Activated CD8-positive, alpha-beta memory T cell treated with anti-CD3 and anti-CD28 coated beads, Interleukin-2, amount 50 U/mL, for 48 hours (primary cell): ENCODE results near the gene ITGB1BP1.
A peak's percentile ranks its signal among the peaks of the same experiment; 100 is the strongest.

ENCODE experiments used
- DNase-seq: peaks from one replicate; pipeline ENCODE4 v3.0.0-alpha.2; 2020

ITGB1BP1 gene

DNA sequence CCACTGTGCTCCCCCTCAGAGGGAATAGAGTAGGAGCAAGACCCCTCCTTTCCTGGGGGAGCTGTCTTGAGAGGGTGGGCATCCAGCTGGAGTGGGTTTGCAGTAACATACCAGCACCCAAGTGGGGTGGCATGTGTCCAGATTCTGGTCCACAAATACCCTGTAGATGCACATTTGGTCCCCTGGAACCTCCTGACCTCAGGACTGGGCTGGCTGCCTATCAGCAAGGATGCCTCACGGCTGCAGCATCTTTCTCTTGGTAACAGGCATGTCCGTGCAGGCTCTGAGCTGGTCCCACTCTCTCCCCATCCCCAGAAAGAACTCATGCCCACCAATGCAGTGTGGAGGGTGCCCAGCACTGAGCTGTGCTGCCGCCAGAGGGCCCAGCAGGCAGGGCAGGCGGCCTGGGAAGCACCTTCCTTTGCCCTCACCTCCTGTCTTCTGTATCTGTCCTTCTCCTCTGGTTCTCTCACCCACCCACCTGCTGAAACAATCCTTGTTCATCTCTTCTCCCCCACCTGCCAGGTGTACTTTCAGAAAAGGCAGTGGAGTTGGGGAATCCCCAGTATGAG is 47.4 kb downstream of the ITGB1BP1 start:
- DNase-seq: no peak

DNA sequence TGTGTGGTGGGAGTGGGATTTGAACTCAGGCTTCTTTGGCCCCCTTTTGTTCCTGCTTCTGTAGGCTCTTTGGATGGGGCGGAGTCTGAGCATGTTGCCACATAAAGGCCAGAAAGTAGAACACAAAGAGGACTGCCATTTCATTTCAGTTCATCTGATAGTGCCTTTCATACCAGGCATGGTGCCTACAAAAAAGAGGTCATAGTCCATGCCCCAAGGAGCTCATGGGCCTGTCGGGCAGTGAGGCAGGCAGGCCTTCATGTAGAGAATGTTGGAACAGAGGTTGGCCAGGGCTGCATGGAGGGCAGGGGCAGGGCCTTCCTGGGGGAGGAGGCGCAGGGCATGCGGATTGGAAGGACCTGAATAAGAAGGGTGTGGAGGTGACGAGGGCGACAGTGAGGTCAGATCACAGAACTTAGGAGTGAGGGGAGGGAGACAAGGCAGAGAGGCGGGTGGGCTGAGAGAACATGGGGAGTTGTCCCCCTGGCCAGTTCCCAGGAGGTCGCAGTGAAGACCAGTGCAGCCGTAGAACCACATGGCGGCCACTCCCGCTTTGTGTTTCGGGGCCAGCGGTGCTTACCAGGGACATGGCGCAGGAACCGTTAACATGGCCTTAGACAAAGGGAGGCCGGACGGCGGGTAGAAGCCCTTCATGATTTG is 49.1 kb downstream of the ITGB1BP1 start:
- no peak for DNase-seq

DNA sequence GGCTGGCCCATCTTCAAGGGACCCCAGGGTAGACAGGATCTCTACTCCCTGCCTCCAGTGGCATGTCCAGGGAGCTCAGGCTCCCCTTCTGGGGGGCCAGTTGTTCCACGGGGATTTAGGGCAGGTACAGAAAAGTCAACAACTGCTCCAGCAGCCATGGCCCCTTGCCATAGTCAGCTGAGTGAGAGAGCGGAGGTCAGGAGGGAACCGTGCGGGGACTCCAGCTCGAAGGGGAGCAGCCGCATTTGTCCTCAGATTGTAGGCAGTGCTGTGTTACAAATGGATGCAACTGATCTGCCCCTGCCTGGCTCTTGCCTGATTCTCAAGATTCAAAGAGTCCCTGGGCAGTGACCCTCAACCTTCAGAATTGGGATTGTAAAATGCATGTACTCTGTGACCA is 49.9 kb downstream of the ITGB1BP1 start:
- DNase-seq: no peak

DNA sequence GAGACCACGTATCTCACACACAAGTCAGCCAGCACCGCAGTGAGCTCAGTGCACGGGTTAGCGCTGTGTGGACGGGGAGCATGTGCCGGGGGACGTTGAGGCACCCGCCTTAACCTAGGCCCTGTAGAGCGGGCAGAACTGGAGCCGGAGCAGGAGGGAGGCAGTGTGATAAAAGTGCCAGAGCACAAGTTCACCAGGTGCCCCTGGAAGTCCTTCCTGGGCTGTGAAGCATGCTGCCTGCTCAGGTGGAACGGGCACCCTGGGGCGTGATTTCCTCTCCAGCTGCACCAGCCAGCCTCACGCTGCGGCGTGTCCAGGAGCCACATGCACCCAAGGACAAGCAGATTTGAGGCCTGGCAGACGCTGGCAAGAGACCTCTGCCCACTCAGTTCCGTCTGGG is 50.3 kb downstream of the ITGB1BP1 start:
- no peak for DNase-seq

DNA sequence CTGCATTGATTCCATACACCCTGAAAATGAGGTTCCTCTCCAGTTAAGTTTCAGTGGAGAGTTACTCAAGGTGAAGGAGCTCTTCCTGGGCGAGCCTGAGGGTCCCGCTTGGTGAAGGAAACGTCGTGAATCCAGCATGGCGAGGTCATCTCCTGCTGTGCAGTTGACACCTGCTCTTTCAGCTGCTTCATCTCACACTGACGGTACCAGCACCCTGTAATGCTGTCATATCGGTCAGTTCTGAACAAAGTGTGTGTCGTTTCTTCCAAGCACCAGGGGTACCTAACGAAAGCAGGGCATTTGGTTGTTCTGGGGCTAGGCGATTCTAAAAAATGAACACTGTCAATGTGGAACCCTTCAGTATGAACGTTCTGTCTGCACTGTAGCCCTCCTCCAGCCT is 52.6 kb downstream of the ITGB1BP1 start:
- DNase-seq: peak; percentile 68

DNA sequence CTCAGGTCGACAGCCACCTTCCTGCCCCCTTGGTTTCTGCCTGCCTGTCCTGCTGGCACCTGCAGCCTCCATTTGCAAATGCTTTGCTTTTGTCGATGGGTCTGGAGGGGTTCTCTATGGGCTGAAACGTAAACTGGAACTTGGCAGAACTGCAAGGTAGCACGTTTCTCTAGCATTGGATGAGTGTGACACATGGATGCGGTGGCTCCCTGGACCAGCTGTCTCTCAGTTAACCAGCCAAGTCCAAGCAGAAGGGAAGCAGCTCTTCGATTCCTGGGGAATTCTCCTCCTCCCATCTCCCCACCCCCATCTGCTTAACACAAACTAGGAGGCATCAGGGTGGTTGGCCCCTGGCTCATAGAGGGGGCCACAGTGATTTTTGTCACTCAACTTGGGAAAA is 57.3 kb downstream of the ITGB1BP1 start:
- DNase-seq: no peak

DNA sequence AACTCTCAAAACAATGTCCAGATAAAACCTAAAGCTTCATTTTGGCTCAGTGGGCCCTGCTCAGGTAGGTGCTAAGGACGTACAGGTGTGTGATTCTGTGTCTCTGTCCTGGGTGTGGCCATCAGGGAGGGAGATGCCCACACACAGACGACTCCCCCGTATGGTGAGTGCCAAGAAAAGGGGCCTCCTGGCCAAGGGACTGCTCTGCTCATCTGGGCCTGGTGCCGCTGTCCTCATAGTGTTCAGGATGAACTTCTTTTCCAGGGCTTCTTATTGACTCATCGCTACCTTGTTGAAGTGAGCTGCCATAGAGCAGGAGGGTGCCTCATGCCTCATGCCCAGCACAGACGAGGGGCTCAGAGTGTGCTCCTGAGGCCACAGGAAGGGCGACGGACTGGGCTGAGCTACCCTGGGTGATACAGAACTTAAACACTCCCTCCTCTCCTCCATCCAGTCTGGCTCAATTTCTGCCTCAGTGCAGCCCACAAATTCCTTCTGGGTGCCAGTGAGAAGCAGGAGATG is 57.8 kb downstream of the ITGB1BP1 start:
- DNase-seq: no peak

DNA sequence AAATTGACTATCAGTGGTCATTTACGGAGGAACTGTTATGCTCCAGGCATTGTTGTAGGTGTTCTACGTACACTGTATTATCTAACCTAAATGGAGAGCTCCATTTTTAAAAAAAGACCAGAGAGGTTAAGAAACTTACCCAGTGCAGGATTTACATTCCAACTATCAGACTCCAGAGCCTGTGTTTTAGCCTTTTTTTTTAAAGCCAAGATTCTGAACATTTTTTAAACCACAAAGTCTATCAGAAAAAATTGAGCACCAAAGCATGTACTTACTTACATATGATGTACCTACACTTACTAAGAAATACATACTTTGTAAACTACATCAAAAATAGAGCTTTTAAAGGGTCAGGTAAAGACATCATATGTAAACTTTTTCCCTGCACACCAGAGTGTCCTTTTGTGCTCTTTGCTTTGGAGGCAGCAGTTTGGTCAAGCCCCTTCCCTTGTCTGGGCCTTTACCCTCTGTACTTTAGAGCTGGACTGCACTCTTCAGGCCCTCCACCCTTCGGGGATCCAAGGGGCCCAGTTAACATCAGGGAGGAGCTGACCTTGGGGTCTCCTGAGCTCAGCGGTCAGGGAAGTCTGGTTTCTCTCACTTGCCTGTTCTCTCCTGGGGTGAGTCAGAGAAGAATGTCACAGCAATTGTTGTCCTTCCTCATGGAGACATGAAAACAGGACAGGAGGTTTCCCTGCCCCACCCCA is 58.4 kb downstream of the ITGB1BP1 start:
- DNase-seq: no peak

DNA sequence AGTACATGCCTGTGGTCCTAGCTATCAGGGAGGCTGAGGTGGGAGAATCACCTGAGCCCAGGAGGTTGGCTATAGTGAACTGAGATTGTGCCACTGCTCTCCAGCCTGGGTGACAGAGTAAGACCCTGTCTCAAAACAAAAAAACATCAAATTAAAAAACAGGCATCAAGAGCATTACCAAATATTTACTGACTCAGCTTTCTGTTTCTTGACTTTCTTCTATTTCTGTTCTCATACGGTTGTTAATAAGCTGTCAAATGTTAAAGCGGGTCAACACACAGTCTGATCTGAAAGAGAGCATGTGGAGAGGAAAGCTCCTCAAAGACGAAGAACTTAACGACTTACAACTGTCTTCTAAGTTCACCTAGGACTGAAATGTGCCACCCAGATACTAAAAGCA is 59.0 kb downstream of the ITGB1BP1 start:
- no peak for DNase-seq

DNA sequence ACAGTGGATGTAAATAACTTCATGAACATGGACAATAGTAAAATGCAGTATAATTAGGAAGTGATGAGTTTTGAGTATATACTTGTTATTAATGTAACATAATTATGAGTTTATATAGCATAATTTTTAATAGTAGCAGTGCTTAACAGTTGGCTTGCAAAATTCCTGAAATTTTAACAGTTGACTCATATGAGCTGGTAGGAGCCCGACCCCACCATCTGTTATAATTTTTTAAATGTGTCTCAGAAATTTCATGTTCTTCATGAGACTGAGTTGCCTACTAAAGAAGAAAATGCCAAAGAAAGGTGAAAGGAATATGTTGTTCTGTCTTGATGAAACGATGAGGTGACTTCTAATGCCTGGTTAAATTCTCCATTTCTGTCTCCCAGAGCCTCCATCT is 62.6 kb downstream of the ITGB1BP1 start:
- DNase-seq: no peak

DNA sequence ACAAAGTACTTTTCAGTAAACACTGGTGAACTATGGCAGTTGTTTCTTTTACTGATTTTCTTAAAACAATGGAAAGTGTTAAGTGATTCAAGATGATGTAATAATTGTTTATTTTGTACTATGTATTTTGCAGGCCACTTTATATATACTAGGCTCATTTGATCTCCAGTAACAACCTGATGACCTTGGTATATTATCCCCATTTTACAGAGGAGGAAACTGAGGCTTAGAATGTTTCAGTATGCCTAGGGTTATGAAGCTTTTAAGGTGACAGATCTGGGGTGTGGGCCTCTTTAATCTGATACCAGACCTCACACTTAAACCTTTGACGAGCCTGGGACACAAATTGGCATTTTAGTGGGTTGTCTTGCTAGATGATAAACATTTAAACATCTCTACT is 63.2 kb downstream of the ITGB1BP1 start:
- no peak for DNase-seq

DNA sequence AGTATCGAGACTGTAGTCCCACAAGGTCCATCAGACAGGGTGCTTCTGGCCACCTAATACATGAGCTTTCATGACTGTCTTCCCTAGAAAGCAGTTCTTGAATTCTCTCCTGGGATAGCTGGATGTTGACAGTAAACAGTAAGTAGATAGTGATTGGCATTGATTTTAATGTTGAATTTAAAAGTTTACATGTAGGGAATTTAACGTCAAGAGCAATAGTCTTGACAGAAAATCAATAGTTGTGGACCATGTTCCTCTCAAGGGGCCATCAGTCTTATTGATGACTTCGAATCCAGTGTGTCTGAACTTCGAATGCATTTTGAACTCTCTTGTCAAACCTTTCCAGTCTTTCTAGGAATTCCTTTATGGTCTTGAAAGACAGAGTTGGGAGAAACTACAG is 63.9 kb downstream of the ITGB1BP1 start:
- no peak for DNase-seq

DNA sequence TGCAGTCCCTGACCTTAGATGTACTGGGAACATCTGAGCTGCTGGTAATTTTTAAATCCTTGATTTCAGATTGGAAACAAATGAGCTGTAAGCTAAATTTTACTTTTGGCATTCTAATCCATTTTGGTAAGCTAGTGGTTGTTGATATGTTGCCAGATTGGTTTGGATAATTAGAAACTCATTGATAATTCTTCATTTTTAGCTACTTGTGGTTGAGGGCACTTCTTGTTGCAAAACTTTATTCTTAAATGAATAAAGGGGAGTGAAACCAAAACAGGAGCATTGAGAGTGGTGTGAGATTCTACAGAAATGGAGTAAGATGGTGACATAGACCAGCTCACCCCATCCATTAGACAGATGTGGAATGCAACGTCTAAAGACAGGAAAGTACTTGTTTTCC is 64.5 kb downstream of the ITGB1BP1 start:
- DNase-seq: no peak

DNA sequence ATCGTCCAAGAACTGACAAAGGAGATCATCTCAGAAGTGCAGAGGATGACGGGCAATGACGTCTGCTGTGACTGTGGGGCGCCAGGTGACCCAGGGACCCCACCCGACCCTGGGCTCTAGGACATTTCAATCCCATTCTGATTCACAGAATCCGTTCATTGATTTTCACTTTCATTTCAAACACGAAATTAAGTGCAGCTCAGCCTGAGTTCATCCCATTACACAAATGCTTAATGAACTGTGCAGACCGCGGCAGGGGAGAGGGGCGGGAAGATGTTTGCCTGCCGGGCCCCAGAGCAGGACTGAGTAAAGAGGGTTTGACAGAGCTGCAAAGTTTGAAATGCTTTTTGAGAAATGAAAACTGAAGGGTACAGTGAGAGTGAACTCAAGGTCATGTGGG is 67.1 kb downstream of the ITGB1BP1 start:
- DNase-seq: no peak

DNA sequence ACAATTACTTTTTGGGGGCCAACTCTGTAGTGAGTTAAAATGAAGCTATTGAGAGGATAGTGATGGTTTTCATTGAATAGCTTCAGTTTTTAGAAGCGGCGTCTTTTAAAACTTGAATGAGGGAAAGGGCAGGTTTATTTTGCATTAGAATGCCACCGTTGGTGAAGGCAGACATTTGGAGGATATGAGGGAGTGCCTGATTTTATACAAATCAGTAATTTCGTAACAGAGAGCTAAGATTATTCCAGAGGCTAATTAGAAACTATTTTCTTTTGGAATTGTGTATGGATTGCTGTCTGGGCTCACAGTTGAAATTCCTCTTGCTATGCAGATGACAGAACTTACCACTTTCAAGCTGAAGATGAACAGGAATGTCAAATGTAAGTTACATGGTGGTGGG is 67.6 kb downstream of the ITGB1BP1 start:
- DNase-seq: no peak

DNA sequence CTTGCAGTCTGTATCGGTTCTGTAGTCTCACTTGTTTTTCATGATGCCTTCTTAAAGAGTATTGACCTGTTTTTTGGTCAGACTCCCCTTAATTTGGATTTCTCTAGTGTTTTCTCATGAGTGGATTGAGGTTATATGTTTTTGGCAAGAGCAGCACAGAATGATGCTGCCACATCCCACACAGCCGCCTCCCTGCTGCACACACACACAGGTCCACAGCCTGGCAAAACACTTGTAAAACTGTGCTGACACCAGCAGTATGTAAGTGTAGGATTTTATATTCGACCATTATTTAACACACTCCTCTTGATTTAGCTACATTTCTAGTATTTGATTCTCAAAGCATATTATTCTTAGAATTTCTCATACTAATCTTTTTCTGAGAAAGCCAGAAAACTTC is 68.1 kb downstream of the ITGB1BP1 start:
- no peak for DNase-seq

DNA sequence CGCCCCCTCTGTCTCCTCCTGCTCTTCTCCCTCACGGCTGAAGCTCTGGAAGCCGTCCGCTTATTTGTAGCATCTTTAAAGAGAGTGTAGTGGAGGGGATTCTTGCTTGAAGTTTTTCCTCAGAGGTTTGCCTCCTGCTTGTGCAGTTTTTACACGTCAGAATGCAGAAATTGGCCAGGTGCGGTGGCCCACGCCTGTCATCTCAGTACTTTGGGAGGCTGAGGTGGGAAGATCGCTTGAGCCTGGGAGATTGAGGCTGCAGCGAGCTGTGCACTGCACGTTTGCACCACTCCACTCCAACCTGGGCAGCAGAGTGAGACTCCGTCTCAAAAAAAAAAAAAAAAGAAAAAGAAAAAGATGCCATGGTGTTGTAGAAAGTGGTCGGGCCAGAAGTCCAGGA is 69.0 kb downstream of the ITGB1BP1 start:
- DNase-seq: no peak
